WTC11 (cell line): ENCODE results near the gene ZNF830.

ENCODE experiments used
- CTCF ChIP-seq: fragments of 200-600 bp; IDR thresholded peaks from 2 replicates; pipeline ENCODE4 v1.8.0; 2022; ENCODE audit warnings: antibody characterized with exemption
- NFYB ChIP-seq: sonication (generic); formaldehyde crosslinking; conservative IDR thresholded peaks from 2 replicates; pipeline ENCODE4 v1.8.0; 2022; ENCODE audit warnings: low read depth, missing genetic modification reagents

- no peak for TF ChIP-seq CTCF
- TF ChIP-seq NFYB (CRISPR knock-in tag): no peak
These were observed 50.4 kb downstream of the ZNF830 start for GRCh38 chr17:35011671-35012216.
